Peyer's patch (tissue), 4 donors: Measurements from ENCODE around the gene CGB8. TPM values are rescaled to one million over a fixed set of nuclear protein-coding genes. Genes with fewer than 3 reads are reported as not detected.
"Not testable (repeated sequence)": the region's sequence is repeated elsewhere in the genome, so short reads cannot be mapped to it uniquely, and the experiment has no call there.

Experiments used
- DNase-seq, 3 donors: peaks; one replicate each; pipeline ENCODE4 v3.0.0-alpha.2; 2017 to 2019
- H3K27ac ChIP-seq, 4 donors: fragments of 200-600 bp; sonication (generic); one replicate each; pipeline ENCODE4 v1.5.1; 2016 to 2019
- H3K27me3 ChIP-seq, 2 donors: fragments of 200-600 bp; sonication (generic); one replicate each; pipeline ENCODE4 v1.5.1; 2019
- H3K36me3 ChIP-seq, 3 donors: fragments of 200-600 bp; sonication (generic); one replicate each; pipeline ENCODE4 v1.5.1; 2016 to 2019
- H3K4me1 ChIP-seq, 4 donors: fragments of 200-600 bp; sonication (generic); one replicate each; pipeline ENCODE4 v1.5.1; 2016 to 2019
- H3K4me3 ChIP-seq, 4 donors: fragments of 200-600 bp; sonication (generic); 1 replicate in 3 of 4; 2 replicates in 1 of 4; pipeline ENCODE4 v1.5.1; 2016 to 2019; ENCODE audit warnings: mild to moderate bottlenecking in 1 of 4
- H3K9me3 ChIP-seq, 4 donors: fragments of 200-600 bp; sonication (generic); one replicate each; pipeline ENCODE4 v1.5.1; 2016 to 2019; ENCODE audit warnings: mild to moderate bottlenecking in 1 of 4
- POLR2A ChIP-seq, 2 donors: fragments of 450-650 bp; IDR thresholded peaks; one replicate each; pipeline ENCODE4 v1.5.1; 2017; ENCODE audit warnings: antibody characterized with exemption in 2 of 2, mild to moderate bottlenecking in 2 of 2, moderate library complexity in 2 of 2
- total RNA-seq, 4 donors: library from RNA; depleted of rRNA; stranded (reverse); fragments of >200 nt; gene quantifications; one replicate each; pipeline ENCODE4 v1.1.0, GENCODE V29; 2016
- TF ChIP-seq, protein P1 (sequence below), 6 experiments: fragments of 450-650 bp in 4 of 6; fragments of 200-600 bp in 2 of 6; sonication (generic) in 1 of 6; IDR thresholded peaks; one replicate each; pipeline ENCODE4 v1.5.1; 2017 to 2019; ENCODE audit warnings: antibody characterized with exemption in 6 of 6, mild to moderate bottlenecking in 3 of 6, moderate library complexity in 1 of 6

The CGB8 gene
- not detected for total RNA-seq

DNA sequence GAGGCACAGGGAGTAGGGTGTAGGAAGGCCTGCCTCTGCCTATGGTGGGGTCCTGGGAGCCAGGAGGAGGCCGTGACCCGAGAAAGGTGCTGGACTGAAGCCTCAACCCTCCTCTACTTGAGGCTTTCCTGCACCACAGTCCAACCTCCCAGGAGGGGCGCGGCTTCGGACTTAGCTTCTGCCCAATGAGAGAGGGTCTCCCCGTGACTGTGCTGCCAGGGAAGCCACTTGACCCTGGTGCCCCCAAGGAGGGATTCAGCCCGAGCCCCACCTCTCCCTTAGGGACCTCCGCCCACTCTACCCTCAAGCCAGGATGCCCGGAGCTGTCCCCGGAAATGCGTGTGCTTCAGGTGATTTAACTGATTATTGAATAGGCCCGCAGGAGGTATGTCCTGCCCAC, at the start of gene CGB8:
Gene CGB8 (minus strand): TSS at position 101 of the 400 bp plus-strand sequence. CDS start 372 bp downstream, outside the sequence.
- H3K27ac ChIP-seq, H3K36me3 ChIP-seq, H3K4me1 ChIP-seq, H3K27me3 ChIP-seq, H3K9me3 ChIP-seq, H3K4me3 ChIP-seq, DNase-seq: not testable (repeated sequence)

DNA sequence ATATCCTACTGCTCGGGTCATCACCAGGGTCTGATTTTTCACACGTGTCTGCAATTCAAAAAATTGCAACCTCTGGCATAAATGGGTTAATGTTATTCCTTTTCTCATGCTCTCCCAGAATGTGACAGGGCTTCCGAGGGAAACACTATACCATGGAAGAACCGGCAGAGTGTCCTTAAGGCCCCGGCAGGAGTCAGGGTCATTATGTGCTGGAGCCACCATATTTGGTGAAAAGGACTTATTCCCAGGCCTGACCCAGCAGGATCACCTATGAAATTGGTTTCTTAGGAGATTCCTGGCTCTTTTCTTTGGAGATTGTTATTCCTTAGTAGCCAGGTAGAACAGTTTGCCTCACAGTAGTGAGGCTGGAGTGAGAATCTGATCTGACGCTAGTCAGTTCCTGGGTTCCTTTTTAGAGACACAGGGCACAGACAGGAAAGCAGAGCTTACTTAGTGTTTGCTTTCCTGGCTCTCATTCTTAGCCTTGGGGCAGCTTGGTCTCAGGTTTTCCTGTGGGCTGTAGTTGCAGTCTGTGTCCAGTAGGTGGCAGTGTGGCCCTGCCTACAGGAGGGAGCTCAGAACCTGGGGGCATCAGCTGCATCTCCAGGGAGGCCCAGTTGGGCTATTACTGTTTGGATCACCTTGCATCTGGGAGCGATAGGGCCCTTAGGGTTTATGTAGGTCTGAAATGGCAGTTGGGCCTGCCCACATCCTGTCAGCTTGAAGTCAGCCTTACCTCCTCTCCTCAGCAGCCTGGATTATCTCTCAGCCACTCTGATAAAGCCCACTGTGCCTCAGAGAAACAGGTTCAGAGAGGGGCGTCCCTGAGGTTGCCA, 48.8 kb upstream of the CGB8 start:
- no peak overlapping the region for H3K27ac ChIP-seq
- H3K9me3 ChIP-seq = no peaks in the 10 kb centered on the region
- peaks cover 0 to 100% (median 4%) of the 10 kb centered on the region in 3 donors for H3K36me3 ChIP-seq
- no peak overlapping the region for H3K4me3 ChIP-seq
- H3K4me1 ChIP-seq = no peaks in the 10 kb centered on the region
- DNase-seq = peak; percentile 59 to 84 (median 76)
- TF ChIP-seq, protein P1, sequence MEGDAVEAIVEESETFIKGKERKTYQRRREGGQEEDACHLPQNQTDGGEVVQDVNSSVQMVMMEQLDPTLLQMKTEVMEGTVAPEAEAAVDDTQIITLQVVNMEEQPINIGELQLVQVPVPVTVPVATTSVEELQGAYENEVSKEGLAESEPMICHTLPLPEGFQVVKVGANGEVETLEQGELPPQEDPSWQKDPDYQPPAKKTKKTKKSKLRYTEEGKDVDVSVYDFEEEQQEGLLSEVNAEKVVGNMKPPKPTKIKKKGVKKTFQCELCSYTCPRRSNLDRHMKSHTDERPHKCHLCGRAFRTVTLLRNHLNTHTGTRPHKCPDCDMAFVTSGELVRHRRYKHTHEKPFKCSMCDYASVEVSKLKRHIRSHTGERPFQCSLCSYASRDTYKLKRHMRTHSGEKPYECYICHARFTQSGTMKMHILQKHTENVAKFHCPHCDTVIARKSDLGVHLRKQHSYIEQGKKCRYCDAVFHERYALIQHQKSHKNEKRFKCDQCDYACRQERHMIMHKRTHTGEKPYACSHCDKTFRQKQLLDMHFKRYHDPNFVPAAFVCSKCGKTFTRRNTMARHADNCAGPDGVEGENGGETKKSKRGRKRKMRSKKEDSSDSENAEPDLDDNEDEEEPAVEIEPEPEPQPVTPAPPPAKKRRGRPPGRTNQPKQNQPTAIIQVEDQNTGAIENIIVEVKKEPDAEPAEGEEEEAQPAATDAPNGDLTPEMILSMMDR (IDR thresholded peaks at IDR 0.05) = peak; percentile 95 to 98 (median 97)
- TF ChIP-seq POLR2A (IDR thresholded peaks at IDR 0.05) = no peak
- no peaks in the 10 kb centered on the region for H3K27me3 ChIP-seq

DNA sequence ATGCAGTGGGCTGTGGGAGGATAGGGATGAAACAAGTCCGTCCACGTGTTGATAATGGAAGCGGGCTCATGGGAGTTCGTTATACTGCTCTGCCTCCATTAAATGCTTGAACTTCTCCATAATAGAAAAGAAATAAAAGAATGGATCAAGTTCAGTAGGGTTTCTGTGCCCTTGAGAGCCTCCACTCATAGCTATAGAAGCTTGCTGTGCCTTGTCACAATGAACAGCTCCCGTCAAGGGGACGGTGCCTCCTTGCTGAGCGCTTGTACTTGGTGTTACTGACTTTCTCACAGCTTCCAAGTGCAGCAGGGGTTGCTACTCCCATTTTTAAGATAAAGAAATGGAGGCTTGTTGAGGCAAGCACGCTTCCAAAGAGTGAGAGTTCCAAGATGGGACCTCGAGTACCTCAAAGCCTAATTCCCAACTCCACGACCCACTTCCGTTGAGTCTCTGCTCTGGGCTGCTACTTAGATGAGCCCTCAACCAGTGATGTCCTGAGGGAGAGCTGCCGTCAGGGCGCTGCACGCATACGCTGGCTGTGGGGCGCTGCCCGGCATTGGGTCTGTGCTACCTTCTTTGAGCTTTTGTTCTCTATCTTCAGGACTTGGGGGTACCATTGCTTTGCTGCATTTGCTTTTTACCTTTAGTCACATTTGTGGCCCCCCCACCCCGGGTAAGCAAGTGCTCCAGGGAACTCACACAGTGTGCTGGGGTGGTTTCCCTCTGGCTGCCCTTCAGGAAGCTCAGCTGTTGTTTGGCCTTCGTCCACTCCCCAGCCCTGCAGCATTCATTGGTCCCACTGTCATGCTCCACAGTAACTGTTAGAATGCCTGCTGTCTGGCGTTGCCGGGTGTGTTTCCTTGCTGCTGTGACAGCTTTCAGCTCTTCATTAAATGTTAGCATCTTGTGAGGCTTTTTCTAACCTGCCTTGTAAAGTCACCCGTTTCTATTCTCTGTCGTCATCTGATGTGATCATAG, 45.9 kb upstream of the CGB8 start:
- H3K9me3 ChIP-seq = no peaks in the 10 kb centered on the region
- no peak overlapping the region for H3K27ac ChIP-seq
- H3K27me3 ChIP-seq = no peaks in the 10 kb centered on the region
- no peaks in the 10 kb centered on the region for H3K4me1 ChIP-seq
- H3K4me3 ChIP-seq = no peak overlapping the region
- TF ChIP-seq, protein P1 (IDR thresholded peaks at IDR 0.05) = no peak
- no peak for TF ChIP-seq POLR2A (IDR thresholded peaks at IDR 0.05)
- DNase-seq = no peak
- peaks cover 0 to 100% (median 4%) of the 10 kb centered on the region in 3 donors for H3K36me3 ChIP-seq

DNA sequence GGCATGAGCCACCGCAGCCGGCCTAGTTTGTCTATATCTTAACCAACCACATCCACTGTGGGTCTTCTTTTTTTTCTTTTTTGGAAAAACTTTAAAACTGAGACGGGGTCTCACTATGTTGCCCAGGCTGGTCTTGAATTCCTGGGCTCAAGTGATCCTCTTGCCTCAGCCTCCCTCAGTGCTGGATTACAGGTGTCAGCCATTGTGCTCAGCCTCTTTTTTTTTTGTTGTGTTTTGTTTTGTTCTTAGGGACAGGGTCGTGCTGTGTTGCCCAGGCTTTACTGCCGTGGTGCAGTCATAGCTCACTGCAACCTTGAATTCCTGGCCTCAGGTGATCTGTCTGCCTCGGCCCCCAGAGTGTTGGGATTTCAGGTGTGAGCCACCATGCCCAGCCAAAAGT, 43.8 kb upstream of the CGB8 start:
- Histone ChIP-seq H3K4me1 (peaks cover 0 to 6% (median 0%) of the 10 kb centered on the region in 4 donors), H3K36me3 (peaks cover 0 to 85% (median 0%) of the 10 kb centered on the region in 3 donors)
- TF ChIP-seq, protein P1 (IDR thresholded peaks at IDR 0.05) = no peak
- TF ChIP-seq POLR2A (IDR thresholded peaks at IDR 0.05) = no peak

DNA sequence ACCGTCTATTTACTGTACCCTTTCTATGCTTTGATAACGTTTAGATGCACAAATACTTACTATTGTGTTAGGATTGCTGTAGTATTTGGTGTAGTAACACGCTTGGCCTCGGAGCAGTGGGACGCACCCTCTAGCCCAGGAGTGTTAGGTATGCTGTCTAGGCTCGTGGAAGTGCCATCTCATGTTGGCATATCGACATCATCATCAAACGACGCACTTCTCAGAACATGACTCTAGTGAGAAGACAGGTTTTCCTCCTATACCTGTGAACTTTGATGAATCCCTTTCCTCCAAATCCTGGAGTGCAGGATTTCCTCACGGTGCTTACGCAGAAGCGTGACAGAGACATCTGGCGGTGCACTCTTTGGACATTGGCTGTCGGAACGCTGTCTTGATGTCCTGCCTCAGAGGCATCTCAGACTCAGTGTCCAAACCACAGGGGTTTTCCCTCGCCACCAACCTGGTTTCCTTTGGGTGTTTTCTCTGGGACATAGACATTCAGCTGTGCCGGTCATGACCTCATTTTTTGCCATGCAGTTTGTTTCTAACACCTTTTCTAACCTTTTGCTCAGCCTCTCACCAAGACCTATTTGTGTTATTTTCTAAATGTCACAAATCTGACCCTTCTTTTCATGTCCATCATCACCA, 42.6 kb upstream of the CGB8 start:
- H3K27me3 ChIP-seq = no peaks in the 10 kb centered on the region
- H3K4me1 ChIP-seq = peaks cover 0 to 18% (median under 1%) of the 10 kb centered on the region in 4 donors
- TF ChIP-seq, protein P1 (IDR thresholded peaks at IDR 0.05) = no peak
- no peak for TF ChIP-seq POLR2A (IDR thresholded peaks at IDR 0.05)
- no peak overlapping the region for H3K4me3 ChIP-seq
- no peak for DNase-seq
- no peaks in the 10 kb centered on the region for H3K9me3 ChIP-seq
- H3K27ac ChIP-seq = no peak overlapping the region
- H3K36me3 ChIP-seq = peaks cover 0 to 74% (median 0%) of the 10 kb centered on the region in 3 donors

More for the DNA sequence above, 43.8 kb upstream of the CGB8 start:
- no peak for DNase-seq
- Histone ChIP-seq H3K9me3 (no peaks in the 10 kb centered on the region), H3K27me3 (no peaks in the 10 kb centered on the region), H3K27ac (no peak overlapping the region), H3K4me3 (no peak overlapping the region)
